ENCODE results near the gene RPH3AL.

- no peak for TF ChIP-seq CTCF (IDR thresholded peaks at IDR 0.05 in 8 of 11, conservative IDR thresholded peaks at IDR 0.05 in 3 of 11)
- TF ChIP-seq POLR2AphosphoS5 (IDR thresholded peaks at IDR 0.05): no peak
- no peak for TF ChIP-seq POLR2A (IDR thresholded peaks at IDR 0.05)
These were observed 29.5 kb upstream of the RPH3AL start for GRCh38 chr17:381941-382643.
